HG03175 (cell line): Measurements from ENCODE around the gene PGBD4.

ENCODE experiments used
- ATAC-seq: cut with Tn5 transposase; IDR thresholded peaks from one replicate; pipeline ENCODE4 v1.9.1; 2021; ENCODE audit warnings: mild to moderate bottlenecking, moderate library complexity; ENCODE audit not compliant: unreplicated experiment

PGBD4 gene

DNA sequence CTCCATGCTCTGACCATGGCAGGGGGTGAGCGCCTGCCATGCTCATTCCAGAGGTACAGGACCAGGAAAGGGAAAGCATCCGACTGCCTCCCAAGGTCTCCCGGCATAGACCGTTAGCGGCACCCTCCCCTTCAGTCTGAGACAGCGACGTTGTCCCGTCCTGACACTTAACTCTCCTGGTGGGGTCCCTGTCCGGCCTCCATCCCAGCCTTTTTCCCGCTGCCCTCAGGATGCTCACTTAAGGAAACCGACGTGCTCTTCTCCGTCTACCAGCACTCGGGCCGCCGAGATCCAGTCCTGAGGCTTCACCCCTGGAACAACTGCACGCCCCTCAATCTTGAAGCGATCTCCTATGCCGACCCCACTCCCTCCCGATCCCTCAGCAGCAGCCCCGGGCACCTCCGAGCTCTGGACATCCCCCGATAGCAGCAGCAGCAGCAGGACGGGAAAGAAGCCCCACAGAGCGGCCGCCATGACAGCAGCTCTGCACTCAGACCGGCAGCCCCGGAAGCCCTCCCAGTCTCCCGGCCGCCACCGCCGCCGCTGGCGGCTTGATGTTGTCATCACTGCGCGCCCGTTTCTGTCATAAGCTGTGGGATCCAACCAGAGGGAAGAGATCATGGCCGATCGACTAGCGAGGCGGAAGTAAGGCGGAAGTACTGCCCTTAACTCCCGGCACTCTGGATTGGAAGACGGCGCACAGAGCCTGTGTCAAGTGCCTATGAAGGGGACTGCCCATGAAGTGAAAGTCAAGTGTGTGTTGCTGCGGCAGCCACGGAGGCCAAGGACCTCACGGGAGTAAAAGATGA is at the start of gene PGBD4, which contains the start of gene EMC7:
Gene PGBD4 (plus strand): TSS at position 718 of the 809 bp plus-strand sequence. CDS start 449 bp downstream, outside the sequence.
Gene EMC7 (minus strand): TSS at position 497 of the 809 bp plus-strand sequence. CDS start 23 bp downstream, at position 474.
- peak; percentile 99 for ATAC-seq

DNA sequence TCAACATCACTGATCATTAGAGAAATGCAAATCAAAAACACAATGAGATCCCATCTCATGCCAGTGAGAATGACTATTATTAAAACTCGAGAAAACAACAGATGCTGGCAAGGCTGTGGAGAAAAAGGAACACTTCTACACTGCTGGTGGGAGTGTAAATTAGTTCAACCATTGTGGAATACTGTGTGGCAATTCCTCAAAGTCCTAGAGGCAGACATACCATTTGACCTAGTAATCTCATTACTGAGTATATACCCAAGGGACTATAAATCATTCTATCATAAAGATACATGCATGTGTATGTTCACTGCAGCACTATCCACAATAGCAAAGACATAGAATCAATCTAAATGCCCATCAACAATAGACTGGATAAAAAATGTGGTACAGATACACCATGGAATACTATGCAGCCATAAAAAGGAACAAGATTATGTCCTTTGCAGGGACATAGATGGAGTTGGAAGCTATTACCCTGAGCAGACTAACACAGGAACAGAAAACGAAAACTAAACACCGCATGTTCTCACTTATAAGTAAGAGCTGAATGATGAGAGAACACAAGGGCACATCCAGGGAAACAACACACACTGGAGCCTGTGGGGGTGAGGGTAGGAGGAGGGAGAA is 47.7 kb upstream of the PGBD4 start:
- ATAC-seq, result no peak

DNA sequence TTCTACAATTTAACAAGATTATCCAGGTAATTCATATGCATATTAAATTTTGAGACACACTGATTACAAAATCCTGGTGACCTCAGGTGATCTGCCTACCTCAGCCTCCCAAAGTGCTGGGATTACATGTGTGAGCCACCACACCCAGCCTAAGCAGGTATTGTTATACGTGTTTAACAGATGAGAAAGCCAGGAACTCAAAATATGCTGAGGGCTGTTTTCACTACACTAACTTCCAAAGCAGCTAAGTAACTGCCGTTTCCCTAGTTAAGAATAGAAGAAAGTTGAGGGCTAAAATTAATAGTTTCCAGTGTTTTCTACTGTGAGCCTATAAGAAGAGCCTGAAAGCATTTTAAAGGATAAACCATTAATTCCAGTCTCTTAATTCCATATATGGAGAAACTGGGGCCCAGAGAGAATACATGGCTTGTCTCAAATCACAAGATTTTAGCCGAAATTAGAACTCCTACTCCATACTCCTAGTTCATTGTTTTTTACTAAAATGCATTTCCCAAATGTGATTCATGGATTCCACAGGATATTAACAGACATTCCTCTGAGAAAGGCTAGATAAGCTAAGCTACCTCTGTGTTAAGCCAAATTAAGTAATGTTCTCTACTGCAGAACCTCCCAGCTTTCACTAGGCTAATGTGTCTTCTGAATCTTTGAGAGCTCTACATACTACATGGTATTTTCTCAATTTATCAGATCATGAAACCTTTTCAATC is 45.9 kb upstream of the PGBD4 start:
- ATAC-seq, result no peak

DNA sequence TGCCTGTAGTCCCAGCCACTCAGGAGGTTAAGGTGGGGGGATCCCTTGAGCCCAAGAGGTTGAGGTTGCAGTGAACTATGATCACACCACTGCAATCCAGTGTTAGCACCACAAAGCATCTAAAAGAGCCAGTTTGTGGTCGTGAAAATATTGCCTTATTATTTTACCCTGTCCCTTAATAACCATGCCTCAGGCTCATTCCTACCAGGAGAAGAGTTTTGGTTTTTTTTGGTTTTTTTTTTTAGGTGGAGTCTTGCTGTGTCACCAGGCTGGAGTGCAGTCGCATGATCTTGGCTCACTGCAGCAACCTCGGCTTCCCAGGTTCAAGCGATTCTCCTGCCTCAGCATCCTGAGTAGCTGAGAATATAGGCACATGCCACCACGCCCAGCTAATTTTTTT is 45.0 kb upstream of the PGBD4 start:
- no peak for ATAC-seq

DNA sequence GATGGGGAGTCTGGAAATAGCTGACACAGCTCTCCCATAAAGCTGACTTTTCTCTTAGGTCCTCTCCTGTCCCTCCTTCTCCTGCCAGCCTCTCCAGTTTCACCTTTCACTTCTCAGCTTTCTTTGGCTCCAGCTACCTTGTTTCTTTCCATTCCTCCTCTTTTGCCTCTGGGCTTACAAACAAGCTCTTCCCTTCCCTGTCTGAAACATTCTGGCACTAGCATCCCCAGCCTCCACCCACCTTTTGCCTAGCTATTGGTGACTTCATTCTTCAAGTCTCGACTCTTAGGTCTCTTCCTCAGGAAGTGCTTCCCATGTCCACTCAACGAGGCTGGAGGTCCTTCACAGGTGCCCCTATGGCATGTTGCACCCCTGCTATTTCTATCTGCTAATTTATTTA is 42.4 kb upstream of the PGBD4 start:
- ATAC-seq, result no peak

DNA sequence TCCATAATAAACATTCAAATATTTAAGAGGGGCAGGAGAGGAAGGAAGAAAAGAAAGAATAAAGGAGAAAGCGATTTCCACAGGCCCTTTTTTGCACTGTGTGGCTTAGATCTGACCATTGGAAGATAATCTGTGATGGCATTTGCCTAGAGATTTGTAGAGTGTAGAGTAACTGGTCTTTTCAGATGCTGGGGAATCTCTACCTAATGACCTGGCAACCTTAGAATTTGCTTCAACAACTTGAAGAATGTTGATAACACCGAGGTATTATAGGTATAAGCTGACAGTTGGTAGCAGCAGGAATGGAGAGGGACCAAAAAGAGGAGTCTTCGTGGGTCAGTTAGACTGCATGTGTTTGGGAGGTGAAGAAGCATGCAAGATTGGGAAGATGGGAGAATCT is 41.9 kb upstream of the PGBD4 start:
- ATAC-seq, result no peak

DNA sequence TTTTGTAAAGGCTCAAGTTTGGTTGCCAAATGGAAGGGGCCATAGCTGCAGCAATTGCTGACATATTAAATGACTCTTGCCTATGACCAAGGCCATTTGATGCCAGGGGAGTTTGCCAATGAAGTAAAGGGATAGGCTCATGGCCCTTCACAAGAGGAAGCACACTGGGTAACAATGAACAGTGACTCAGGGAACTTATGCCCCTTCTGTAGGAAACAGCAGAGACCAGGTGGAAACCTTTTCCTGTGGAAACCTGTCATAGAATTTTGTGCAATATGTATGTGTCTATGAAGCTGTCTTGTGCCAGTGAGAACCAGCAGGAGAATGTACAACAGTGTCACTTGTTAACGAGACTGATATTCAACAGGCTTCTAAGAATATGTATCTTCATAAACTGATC is 37.4 kb upstream of the PGBD4 start:
- no peak for ATAC-seq

DNA sequence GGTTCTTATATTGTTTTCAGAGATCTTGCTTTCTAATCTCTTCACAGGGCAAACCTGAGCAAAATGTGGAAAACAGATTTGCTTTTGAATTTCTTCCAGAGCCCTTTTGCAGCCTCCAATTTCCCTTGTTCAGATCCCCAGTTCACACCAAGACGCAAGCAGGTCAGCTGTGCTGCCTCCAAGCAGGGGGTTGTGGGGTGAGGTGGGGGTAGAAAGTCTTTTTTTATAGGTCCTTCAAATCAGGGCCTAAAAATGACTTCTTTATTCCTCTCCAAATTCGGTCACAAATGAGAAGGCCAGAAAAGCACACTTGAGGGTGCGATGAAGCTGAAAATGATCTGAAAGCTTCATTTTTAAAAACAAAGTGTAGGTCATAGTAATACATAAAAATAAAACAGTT is 36.6 kb upstream of the PGBD4 start:
- ATAC-seq, result no peak

DNA sequence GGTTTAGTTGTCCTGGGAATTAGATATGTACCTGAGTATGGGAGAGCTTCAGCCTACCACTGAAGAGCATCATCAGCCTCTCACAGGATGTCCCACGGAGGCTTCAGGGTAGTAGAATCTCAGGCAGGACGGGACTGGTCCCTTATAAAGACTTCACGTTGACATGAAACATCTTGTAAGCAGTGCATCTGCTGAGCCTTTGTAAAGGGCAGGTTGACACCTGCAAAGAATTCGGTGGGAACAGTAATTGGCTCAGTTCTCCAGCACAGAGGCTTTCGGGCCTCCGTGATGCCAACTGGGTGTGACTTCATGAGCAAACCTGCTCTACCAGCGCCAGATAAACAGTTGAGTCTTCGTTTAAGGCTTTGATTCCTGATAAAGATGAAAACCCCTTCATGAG is 35.9 kb upstream of the PGBD4 start:
- no peak for ATAC-seq

DNA sequence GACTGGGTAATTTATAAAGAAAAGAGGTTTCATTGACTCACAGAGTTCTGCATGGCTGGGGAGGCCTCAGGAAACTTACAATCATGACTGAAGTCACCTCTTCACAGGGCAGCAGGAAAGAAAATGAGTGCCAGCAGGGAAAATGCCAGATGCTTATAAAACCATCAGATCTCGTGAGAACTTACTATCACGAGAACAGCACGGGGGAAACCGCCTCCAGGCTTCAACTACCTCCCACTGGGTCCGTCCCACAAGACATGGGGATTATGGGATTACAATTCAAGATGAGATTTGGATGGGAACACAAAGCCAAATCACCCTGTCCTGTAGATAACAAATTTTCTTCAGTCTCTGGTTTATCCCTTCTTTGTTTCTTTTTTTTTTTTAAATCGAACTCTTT is 31.9 kb upstream of the PGBD4 start:
- no peak for ATAC-seq

DNA sequence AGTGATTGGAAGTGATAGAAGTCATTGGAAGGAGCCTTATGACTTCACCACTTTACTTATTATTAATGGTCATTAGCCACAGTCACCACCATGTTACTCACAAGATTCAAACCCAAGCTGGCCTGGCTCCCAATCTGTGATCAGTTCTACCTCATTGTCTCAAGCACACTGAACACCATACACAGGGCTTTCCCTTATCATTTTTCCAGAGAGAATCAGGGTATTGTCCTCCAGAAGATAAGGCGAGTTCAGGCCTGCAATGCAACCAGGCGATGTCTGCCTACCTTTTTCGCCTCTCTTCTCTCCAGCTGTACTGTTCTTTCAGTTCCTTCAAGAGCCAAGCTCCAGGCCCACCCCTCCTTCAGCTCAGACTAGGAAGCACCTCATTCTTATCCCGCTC is 25.1 kb upstream of the PGBD4 start:
- ATAC-seq, result no peak

DNA sequence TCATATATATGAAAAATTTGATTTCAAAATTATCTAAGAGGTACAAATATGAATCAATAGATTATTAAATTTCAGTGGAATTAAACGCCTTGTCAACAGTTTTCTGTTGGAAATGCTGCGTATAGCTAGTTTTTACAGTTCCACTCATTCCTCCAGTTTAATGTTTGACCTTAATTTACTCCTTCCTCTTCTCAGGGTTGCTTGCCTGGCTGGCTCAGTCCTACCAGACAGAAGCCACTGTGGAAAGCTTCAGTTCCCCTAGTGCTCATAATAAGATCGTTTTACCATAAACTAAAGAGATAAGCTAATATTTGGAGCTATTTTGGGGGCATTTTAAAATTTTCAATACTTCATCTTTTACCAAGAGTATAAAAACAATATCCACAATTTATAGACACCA is 23.0 kb upstream of the PGBD4 start:
- no peak for ATAC-seq

DNA sequence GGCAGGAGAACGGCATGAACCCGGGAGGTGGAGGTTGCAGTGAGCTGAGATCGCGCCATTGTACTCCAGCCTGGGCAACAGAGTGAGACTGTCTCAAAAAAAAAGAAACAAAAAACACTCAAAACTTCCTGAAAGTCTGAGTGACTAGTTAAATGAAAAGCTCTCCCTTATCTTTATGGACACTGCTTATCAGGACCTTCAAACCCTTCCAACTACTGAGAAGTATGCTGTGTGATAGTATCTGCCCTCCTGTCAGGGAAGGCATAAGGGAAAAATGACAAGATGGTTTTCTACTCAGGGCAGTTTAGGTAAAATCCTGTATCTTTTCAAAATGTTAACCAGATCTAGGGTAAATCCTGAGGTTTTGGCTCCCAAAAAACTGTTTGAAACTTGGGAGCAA is 22.0 kb upstream of the PGBD4 start:
- ATAC-seq, result no peak

DNA sequence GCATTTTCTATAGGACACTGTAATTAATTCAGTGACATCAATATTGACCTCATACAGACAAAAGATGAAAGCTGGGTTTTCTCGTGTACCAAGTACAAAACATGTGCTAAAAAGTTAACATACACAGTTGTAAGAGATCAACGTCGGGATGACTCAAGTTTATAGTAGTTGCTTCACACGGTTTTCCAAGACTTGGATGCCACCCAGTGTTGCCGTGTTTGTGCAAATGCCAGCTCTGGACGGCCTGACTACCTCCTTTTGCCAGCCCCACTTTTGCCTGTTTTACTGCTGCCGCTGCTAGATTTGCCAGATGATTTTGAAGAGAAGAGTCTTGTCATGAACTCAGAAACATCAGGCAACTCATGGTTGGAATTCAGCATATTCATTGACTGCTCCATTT is 17.8 kb upstream of the PGBD4 start:
- no peak for ATAC-seq

DNA sequence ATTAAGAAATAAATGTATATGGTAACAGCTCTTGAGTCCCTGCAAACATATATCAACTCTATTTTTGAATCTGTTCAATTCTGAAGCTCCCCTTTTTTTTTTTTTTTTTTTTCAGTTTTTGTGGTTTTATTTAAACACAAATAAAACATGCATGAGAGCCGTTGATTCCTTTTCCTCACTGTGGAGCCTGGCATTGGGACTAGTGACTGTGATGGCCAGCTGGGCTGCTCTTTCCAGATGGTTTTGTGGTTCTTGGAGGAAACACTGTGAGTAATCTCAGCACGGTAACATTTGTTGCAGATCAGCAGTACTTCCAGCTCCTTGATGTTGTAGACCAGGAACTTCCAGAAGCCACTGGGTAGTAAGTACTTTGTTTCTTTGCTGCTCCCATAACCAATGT is 16.1 kb upstream of the PGBD4 start:
- ATAC-seq, result no peak

DNA sequence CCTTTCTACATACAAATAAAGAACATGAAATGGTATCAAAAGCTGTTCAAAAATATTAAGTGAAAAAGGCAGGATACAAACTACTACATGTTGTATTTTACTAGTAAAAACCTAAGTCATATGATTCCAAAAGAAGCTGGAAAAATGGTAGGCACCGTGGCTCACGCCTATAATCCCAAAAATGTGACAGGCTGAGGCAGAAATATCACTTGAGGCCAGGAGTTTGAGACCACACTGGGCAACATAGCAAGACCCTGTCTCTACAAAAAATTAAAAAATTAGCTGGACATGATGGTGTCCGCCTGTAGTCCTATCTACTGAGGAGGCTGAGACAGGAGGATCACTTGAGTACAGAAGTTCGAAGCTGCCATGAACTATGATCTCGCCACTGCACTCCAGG is 2.0 kb upstream of the PGBD4 start:
- no peak for ATAC-seq

DNA sequence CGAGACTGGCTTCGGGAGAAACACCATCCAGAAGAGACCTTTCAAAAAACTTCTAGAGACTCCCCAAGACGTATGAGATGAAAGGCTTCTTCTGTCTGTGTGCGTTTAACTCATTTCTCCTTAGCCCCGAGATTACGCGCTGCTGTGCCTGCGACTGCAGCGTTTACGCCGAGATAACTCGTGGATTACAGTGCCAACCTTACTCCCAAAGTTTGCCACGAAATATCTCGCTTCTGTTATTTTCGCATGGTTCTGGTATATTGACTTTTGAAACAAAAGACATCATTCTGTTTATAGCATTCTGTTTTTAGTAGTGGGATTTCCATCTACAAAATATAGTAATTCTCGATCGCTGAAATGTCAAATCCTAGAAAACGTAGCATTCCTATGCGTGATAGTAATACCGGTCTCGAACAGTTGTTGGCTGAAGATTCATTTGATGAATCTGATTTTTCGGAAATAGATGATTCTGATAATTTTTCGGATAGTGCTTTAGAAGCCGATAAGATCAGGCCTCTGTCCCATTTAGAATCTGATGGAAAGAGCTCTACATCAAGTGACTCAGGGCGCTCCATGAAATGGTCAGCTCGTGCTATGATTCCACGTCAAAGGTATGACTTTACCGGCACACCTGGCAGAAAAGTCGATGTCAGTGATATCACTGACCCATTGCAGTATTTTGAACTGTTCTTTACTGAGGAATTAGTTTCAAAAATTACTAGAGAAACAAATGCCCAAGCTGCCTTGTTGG is 467 bp downstream of the PGBD4 start:
- no peak for ATAC-seq

DNA sequence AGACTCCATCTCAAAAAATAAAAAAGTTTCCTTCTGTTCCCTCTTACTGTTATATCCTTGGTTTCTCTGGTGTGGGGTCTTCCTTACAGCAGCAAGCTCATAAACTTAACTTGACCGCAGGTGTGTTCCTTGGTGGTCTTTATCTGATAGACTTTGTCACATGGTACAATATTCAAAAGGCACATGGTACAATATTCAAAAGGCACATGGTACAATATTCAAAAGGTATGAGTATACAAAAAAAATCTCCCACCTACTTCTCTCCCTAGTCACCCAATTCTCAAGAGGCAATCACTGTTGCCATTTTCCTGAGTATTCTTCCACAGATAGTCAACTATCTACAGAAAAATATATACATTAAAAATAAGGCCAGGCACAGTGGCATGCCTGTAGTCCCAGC is 4.5 kb downstream of the PGBD4 start:
- no peak for ATAC-seq

DNA sequence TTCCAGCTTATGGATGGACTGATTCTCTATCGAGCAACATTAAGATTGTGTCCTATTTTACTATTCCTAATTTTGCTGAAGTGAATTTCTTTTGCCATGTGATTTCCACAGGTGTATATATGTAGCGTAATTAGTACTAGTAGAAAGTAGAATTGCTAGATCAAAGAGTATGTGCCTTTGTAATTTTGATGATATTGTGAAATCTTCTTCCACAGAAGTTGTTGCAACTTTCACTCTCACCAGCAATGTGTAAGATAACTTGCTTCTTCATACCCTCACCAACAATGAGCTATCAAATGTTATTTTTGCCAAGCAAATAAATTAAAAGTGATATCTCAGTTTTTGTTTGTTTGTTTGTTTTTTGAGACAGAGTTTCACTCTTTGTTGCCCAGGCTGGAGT is 5.4 kb downstream of the PGBD4 start:
- ATAC-seq, result no peak

DNA sequence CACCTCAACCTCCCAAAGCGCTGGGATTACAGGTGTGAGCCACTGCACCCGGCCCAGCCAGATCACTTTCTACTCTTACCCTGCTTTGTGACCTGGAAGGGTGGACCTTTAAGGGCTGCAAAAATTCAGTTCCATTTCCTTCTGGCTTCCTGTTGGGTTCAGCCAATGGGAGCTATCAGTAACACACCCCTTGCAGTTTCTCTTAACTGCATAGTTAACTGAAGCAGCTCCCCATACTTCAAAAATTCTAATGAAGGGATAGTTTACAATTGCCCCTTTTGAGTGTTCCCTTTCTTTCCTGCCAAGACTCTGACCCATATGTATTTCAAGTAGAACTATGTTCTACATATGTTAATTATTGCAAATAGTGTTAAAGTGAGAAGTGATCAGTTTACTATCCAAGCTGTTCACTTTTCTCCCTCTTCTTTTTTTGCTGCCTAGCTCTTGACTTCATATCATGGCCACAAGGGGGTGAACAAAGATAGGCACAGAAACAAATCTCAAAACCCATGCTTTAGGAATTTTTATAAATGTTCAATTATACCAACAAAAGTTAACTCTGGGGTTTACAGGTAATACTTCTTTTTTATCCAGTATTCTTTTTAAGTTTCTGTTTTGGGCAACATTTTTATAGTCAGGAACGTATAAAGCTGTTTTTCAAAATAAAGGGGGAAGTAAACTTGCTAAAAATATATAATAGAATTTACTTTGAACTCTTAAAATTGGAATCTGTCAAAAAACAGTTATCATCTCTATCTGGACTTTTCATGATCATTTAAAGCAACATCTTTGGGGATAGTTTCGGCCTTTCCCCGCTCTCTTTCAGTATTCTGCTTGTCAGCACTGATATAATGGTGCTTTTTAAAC is 8.1 kb downstream of the PGBD4 start:
- no peak for ATAC-seq
